Measurements from ENCODE around the gene CISD3.

GRCh38 chr17:38690386-38690785, 39.8 kb upstream of the CISD3 start:
- TF ChIP-seq CTCF (IDR thresholded peaks at IDR 0.05; ENCODE audit: control extremely low read depth in 1 of 3, insufficient read depth in 1 of 3, low read depth in 1 of 3, low read length in 3 of 3): no peak
- no peak for TF ChIP-seq BRCA1 (IDR thresholded peaks at IDR 0.05; ENCODE audit: low read depth, low read length)
- TF ChIP-seq RNF2 (IDR thresholded peaks at IDR 0.05; ENCODE audit: borderline replicate concordance, low read depth, low read length, missing control alignments, poor library complexity, severe bottlenecking): no peak
- no peak for TF ChIP-seq USF2 (IDR thresholded peaks at IDR 0.05; ENCODE audit: low read length)
- no peak for TF ChIP-seq MAX (IDR thresholded peaks at IDR 0.05)
- no peak for TF ChIP-seq SIX5 (IDR thresholded peaks at IDR 0.05; ENCODE audit: low read depth, low read length)
- TF ChIP-seq SIN3A (conservative IDR thresholded peaks at IDR 0.05 in 1 of 2, IDR thresholded peaks at IDR 0.05 in 1 of 2; ENCODE audit: low read depth in 1 of 2, low read length in 2 of 2): no peak
- TF ChIP-seq POLR2A (IDR thresholded peaks at IDR 0.05; ENCODE audit: control extremely low read depth in 1 of 2, low read depth in 2 of 2, low read length in 2 of 2): no peak
- TF ChIP-seq KDM4A (IDR thresholded peaks at IDR 0.05; ENCODE audit: low read depth, low read length, severe bottlenecking): no peak
- no peak for TF ChIP-seq CHD7 (IDR thresholded peaks at IDR 0.05; ENCODE audit: insufficient replicate concordance, low read length)
- no peak for TF ChIP-seq CEBPB (IDR thresholded peaks at IDR 0.05; ENCODE audit: low read depth, low read length)
- no peak for TF ChIP-seq HDAC6 (IDR thresholded peaks at IDR 0.05; ENCODE audit: low read depth, low read length)
- no peak for TF ChIP-seq MAFK (IDR thresholded peaks at IDR 0.05; ENCODE audit: low read depth, low read length)

All from H1 (cell line).